ENCODE data around the gene MAN1B1.
A peak's percentile ranks its signal among the peaks of the same experiment; 100 is the strongest.

The MAN1B1 gene

GRCh38 chr9:137045294-137046087, 41.3 kb upstream of the MAN1B1 start:
- Histone ChIP-seq H3K27ac (ENCODE audit: low read length) (no peak overlapping the region), H3K36me3 (ENCODE audit: insufficient read depth, low read depth, low read length) (no peaks in the 10 kb centered on the region), H3K27me3 (ENCODE audit: insufficient read depth, low read length) (peaks cover 57% of the 10 kb centered on the region), H3K9me3 (ENCODE audit: insufficient read depth, low read depth, low read length) (no peaks in the 10 kb centered on the region), H3K4me3 (ENCODE audit: low read length) (peak overlapping the region; percentile 68), H3K4me1 (ENCODE audit: insufficient read depth, low read length) (no peaks in the 10 kb centered on the region), H3K9ac (ENCODE audit: low read depth, low read length) (no peak overlapping the region)

GRCh38 chr9:137046088-137046787, 40.5 kb upstream of the MAN1B1 start, which contains the start of gene NPDC1:
NPDC1 (minus strand) TSS chr9:137046177; CDS start chr9:137045989, 188 bp downstream.
- Histone ChIP-seq H3K36me3 (ENCODE audit: insufficient read depth, low read depth, low read length) (no peaks in the 10 kb centered on the region), H3K4me3 (ENCODE audit: low read length) (peak within 1 kb of the TSS; percentile 68), H3K27me3 (ENCODE audit: insufficient read depth, low read length) (peaks cover 65% of the 10 kb centered on the region), H3K4me1 (ENCODE audit: insufficient read depth, low read length) (no peaks in the 10 kb centered on the region), H3K9me3 (ENCODE audit: insufficient read depth, low read depth, low read length) (no peaks in the 10 kb centered on the region), H3K9ac (ENCODE audit: low read depth, low read length) (no peak within 1 kb of the TSS), H3K27ac (ENCODE audit: low read length) (no peak within 1 kb of the TSS)

GRCh38 chr9:137048655-137049543, 37.9 kb upstream of the MAN1B1 start:
- H3K27ac ChIP-seq (ENCODE audit: low read length) = no peak overlapping the region
- no peak overlapping the region for H3K4me3 ChIP-seq (ENCODE audit: low read length)
- no peaks in the 10 kb centered on the region for H3K4me1 ChIP-seq (ENCODE audit: insufficient read depth, low read length)
- no peaks in the 10 kb centered on the region for H3K36me3 ChIP-seq (ENCODE audit: insufficient read depth, low read depth, low read length)
- H3K9ac ChIP-seq (ENCODE audit: low read depth, low read length) = no peak overlapping the region
- H3K27me3 ChIP-seq (ENCODE audit: insufficient read depth, low read length) = peaks cover 86% of the 10 kb centered on the region
- H3K9me3 ChIP-seq (ENCODE audit: insufficient read depth, low read depth, low read length) = no peaks in the 10 kb centered on the region

- Histone ChIP-seq H3K27ac (ENCODE audit: low read length) (no peak overlapping the region), H3K27me3 (ENCODE audit: insufficient read depth, low read length) (peaks cover 86% of the 10 kb centered on the region), H3K9me3 (ENCODE audit: insufficient read depth, low read depth, low read length) (no peaks in the 10 kb centered on the region), H3K4me1 (ENCODE audit: insufficient read depth, low read length) (no peaks in the 10 kb centered on the region), H3K4me3 (ENCODE audit: low read length) (no peak overlapping the region), H3K9ac (ENCODE audit: low read depth, low read length) (no peak overlapping the region), H3K36me3 (ENCODE audit: insufficient read depth, low read depth, low read length) (no peaks in the 10 kb centered on the region)
Observed at GRCh38 chr9:137049544-137050449, 37.0 kb upstream of the MAN1B1 start.

- no peak overlapping the region for H3K9ac ChIP-seq (ENCODE audit: low read depth, low read length)
- no peak overlapping the region for H3K4me3 ChIP-seq (ENCODE audit: low read length)
- peaks cover 86% of the 10 kb centered on the region for H3K27me3 ChIP-seq (ENCODE audit: insufficient read depth, low read length)
- H3K4me1 ChIP-seq (ENCODE audit: insufficient read depth, low read length) = no peaks in the 10 kb centered on the region
- H3K9me3 ChIP-seq (ENCODE audit: insufficient read depth, low read depth, low read length) = no peaks in the 10 kb centered on the region
- H3K36me3 ChIP-seq (ENCODE audit: insufficient read depth, low read depth, low read length) = no peaks in the 10 kb centered on the region
- H3K27ac ChIP-seq (ENCODE audit: low read length) = no peak overlapping the region
Observed at GRCh38 chr9:137050570-137050969, 36.2 kb upstream of the MAN1B1 start.

- no peak overlapping the region for H3K9ac ChIP-seq (ENCODE audit: low read depth, low read length)
- H3K9me3 ChIP-seq (ENCODE audit: insufficient read depth, low read depth, low read length) = no peaks in the 10 kb centered on the region
- no peaks in the 10 kb centered on the region for H3K4me1 ChIP-seq (ENCODE audit: insufficient read depth, low read length)
- H3K27me3 ChIP-seq (ENCODE audit: insufficient read depth, low read length) = peaks cover 92% of the 10 kb centered on the region
- H3K27ac ChIP-seq (ENCODE audit: low read length) = no peak overlapping the region
- H3K36me3 ChIP-seq (ENCODE audit: insufficient read depth, low read depth, low read length) = no peaks in the 10 kb centered on the region
- H3K4me3 ChIP-seq (ENCODE audit: low read length) = no peak overlapping the region
Observed at GRCh38 chr9:137051145-137051724, 35.5 kb upstream of the MAN1B1 start.

GRCh38 chr9:137052293-137052692, 34.5 kb upstream of the MAN1B1 start:
- H3K4me1 ChIP-seq (ENCODE audit: insufficient read depth, low read length) = no peaks in the 10 kb centered on the region
- no peak overlapping the region for H3K9ac ChIP-seq (ENCODE audit: low read depth, low read length)
- no peaks in the 10 kb centered on the region for H3K9me3 ChIP-seq (ENCODE audit: insufficient read depth, low read depth, low read length)
- H3K27ac ChIP-seq (ENCODE audit: low read length) = no peak overlapping the region
- no peaks in the 10 kb centered on the region for H3K36me3 ChIP-seq (ENCODE audit: insufficient read depth, low read depth, low read length)
- peaks cover 91% of the 10 kb centered on the region for H3K27me3 ChIP-seq (ENCODE audit: insufficient read depth, low read length)
- no peak overlapping the region for H3K4me3 ChIP-seq (ENCODE audit: low read length)

GRCh38 chr9:137052998-137053943, 33.5 kb upstream of the MAN1B1 start:
- Histone ChIP-seq H3K9ac (ENCODE audit: low read depth, low read length) (no peak overlapping the region), H3K27me3 (ENCODE audit: insufficient read depth, low read length) (peaks cover 82% of the 10 kb centered on the region), H3K4me3 (ENCODE audit: low read length) (peak overlapping the region; percentile 49; the same call in 1 of the 2 replicates), H3K9me3 (ENCODE audit: insufficient read depth, low read depth, low read length) (no peaks in the 10 kb centered on the region), H3K4me1 (ENCODE audit: insufficient read depth, low read length) (no peaks in the 10 kb centered on the region), H3K36me3 (ENCODE audit: insufficient read depth, low read depth, low read length) (no peaks in the 10 kb centered on the region), H3K27ac (ENCODE audit: low read length) (no peak overlapping the region)

- H3K4me1 ChIP-seq (ENCODE audit: insufficient read depth, low read length) = no peaks in the 10 kb centered on the region
- no peaks in the 10 kb centered on the region for H3K36me3 ChIP-seq (ENCODE audit: insufficient read depth, low read depth, low read length)
- peak within 1 kb of the TSS; percentile 49; the same call in 1 of the 2 replicates for H3K4me3 ChIP-seq (ENCODE audit: low read length)
- no peaks in the 10 kb centered on the region for H3K9me3 ChIP-seq (ENCODE audit: insufficient read depth, low read depth, low read length)
- H3K9ac ChIP-seq (ENCODE audit: low read depth, low read length) = no peak within 1 kb of the TSS
- H3K27me3 ChIP-seq (ENCODE audit: insufficient read depth, low read length) = peaks cover 82% of the 10 kb centered on the region
- H3K27ac ChIP-seq (ENCODE audit: low read length) = no peak within 1 kb of the TSS
Observed at GRCh38 chr9:137053944-137054931, 32.5 kb upstream of the MAN1B1 start, which contains the start of gene ENTPD2. ENTPD2 (minus strand) TSS chr9:137054061; CDS start chr9:137053997, 64 bp downstream.
